ENCODE data around the gene FBXO41.

DNA sequence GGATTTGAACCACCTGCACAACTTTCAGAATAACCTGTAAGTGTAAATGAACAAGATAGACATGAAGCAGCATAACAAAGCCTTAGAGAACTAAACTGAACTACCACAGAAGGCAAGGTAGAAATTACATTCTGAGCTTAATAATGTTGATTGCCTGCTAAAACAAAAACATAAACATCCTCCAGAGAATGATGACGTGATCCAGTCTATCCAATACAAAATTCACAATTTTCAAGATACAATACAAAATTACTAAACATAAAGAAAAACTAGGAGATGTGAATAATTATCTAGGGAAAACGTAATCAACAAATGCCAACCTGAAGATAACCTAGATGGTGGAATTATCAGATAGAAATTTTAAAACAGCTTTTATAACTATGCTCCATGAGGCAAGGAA lies 49.8 kb upstream of the FBXO41 start:
- TF ChIP-seq POLR2A (IDR thresholded peaks at IDR 0.05; ENCODE audit: low read depth, low read length) (no peak), POLR2AphosphoS5 (IDR thresholded peaks at IDR 0.05; ENCODE audit: low read depth, low read length) (no peak)

Measured in GM12891 (cell line).